Measurements from ENCODE around the gene CBFA2T2. TPM values are rescaled to one million over a fixed set of nuclear protein-coding genes. Genes with fewer than 3 reads are reported as not detected.
"Not testable (repeated sequence)": the region's sequence is repeated elsewhere in the genome, so short reads cannot be mapped to it uniquely, and the experiment has no call there.

Gene CBFA2T2
- total RNA-seq, 1 experiment from 2014 or later = 16.3 TPM

DNA sequence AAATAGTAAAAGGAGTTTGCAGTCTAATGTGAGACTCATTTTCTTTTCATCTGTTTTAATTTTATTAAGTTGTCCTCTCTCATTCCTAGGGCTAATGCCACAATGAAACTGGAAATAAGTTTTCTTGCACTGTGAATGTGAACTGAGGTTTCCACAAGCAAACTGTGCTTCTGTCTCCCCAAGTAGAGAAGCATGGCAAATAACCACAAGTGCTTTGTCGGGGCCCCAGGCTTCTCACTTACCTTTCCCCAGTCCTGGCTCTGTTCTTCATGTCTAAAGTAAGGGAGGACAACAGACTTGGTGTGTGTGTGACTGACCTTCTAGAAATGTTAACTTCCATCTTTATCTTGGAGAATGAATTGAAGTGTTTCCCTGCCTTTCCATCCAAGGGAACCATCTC is 80.8 kb downstream of the CBFA2T2 start:
- BruUV-seq (replicated peaks) = no TSS peak
- no peak overlapping the region for H3K4me3 ChIP-seq (ENCODE audit: low read depth in 2 of 2, low read length in 2 of 2)
- TF ChIP-seq, protein P1, sequence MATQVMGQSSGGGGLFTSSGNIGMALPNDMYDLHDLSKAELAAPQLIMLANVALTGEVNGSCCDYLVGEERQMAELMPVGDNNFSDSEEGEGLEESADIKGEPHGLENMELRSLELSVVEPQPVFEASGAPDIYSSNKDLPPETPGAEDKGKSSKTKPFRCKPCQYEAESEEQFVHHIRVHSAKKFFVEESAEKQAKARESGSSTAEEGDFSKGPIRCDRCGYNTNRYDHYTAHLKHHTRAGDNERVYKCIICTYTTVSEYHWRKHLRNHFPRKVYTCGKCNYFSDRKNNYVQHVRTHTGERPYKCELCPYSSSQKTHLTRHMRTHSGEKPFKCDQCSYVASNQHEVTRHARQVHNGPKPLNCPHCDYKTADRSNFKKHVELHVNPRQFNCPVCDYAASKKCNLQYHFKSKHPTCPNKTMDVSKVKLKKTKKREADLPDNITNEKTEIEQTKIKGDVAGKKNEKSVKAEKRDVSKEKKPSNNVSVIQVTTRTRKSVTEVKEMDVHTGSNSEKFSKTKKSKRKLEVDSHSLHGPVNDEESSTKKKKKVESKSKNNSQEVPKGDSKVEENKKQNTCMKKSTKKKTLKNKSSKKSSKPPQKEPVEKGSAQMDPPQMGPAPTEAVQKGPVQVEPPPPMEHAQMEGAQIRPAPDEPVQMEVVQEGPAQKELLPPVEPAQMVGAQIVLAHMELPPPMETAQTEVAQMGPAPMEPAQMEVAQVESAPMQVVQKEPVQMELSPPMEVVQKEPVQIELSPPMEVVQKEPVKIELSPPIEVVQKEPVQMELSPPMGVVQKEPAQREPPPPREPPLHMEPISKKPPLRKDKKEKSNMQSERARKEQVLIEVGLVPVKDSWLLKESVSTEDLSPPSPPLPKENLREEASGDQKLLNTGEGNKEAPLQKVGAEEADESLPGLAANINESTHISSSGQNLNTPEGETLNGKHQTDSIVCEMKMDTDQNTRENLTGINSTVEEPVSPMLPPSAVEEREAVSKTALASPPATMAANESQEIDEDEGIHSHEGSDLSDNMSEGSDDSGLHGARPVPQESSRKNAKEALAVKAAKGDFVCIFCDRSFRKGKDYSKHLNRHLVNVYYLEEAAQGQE (IDR thresholded peaks at IDR 0.05; ENCODE audit: insufficient read depth in 1 of 2, low read depth in 2 of 2, low read length in 1 of 2) = no peak
- TF ChIP-seq, protein P2, sequence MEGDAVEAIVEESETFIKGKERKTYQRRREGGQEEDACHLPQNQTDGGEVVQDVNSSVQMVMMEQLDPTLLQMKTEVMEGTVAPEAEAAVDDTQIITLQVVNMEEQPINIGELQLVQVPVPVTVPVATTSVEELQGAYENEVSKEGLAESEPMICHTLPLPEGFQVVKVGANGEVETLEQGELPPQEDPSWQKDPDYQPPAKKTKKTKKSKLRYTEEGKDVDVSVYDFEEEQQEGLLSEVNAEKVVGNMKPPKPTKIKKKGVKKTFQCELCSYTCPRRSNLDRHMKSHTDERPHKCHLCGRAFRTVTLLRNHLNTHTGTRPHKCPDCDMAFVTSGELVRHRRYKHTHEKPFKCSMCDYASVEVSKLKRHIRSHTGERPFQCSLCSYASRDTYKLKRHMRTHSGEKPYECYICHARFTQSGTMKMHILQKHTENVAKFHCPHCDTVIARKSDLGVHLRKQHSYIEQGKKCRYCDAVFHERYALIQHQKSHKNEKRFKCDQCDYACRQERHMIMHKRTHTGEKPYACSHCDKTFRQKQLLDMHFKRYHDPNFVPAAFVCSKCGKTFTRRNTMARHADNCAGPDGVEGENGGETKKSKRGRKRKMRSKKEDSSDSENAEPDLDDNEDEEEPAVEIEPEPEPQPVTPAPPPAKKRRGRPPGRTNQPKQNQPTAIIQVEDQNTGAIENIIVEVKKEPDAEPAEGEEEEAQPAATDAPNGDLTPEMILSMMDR (IDR thresholded peaks at IDR 0.05) = no peak
- no peak for TF ChIP-seq TCF7L2 (IDR thresholded peaks at IDR 0.05; ENCODE audit: low read depth, low read length)
- TF ChIP-seq SIN3A (IDR thresholded peaks at IDR 0.05; ENCODE audit: borderline replicate concordance, insufficient read depth, low read depth, low read length) = no peak
- no peak for TF ChIP-seq POLR2AphosphoS5 (IDR thresholded peaks at IDR 0.05; ENCODE audit: low read depth, low read length)
- H3K9me3 ChIP-seq (ENCODE audit: control insufficient read depth, insufficient read depth, low read depth, low read length) = no peaks in the 10 kb centered on the region
- in situ Hi-C loops (cut with HindIII; ENCODE audit: low pct_unique_long_range_greater_than_20kb, low sequenced_read_pairs) = no loop called here
- intact Hi-C loops (cut with micrococcal nuclease; ENCODE audit: unreplicated experiment) = no loop called here
- ChIA-PET CTCF (no interaction called here), POLR2A (no interaction called here)
- no peaks in the 10 kb centered on the region for H3K27me3 ChIP-seq (ENCODE audit: control insufficient read depth, insufficient read depth, low read length)
- no peak for ATAC-seq
- DNase-seq (ENCODE audit: low read depth, low spot score) = no peak
- no peak overlapping the region for H3K27ac ChIP-seq (ENCODE audit: low read length)
- no peaks in the 10 kb centered on the region for H3K36me3 ChIP-seq (ENCODE audit: control insufficient read depth, insufficient read depth, low read length)
- H3K4me1 ChIP-seq (ENCODE audit: control insufficient read depth, insufficient read depth, low read length) = peaks cover 5% of the 10 kb centered on the region; the same call in 1 of the 2 replicates

DNA sequence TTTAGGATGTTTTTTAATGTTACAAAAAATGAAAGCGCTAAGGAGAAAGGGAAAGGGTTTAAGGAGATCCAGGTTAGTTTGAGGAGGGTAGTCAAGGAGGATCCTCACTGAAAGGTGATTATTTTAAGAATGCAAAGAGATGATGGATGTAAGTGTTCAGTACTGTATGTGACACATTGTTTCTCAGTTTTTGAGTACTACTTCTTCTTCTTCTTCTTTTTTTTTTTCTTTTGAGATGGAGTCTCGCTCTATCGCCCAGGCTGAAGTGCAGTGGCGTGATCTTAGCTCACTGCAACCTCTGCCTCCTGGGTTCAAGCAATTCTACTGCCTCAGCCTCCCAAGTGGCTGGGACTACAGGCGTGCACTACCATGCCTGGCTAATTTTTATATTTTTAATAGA is 83.4 kb downstream of the CBFA2T2 start:
- intact Hi-C loops (cut with micrococcal nuclease; ENCODE audit: unreplicated experiment); ATAC-seq; H3K27ac ChIP-seq (ENCODE audit: low read length); POLR2A ChIA-PET; H3K36me3 ChIP-seq (ENCODE audit: control insufficient read depth, insufficient read depth, low read length); H3K4me1 ChIP-seq (ENCODE audit: control insufficient read depth, insufficient read depth, low read length); H3K4me3 ChIP-seq (ENCODE audit: low read depth in 2 of 2, low read length in 2 of 2); CTCF ChIA-PET; BruUV-seq (replicated peaks); in situ Hi-C loops (cut with HindIII; ENCODE audit: low pct_unique_long_range_greater_than_20kb, low sequenced_read_pairs); H3K27me3 ChIP-seq (ENCODE audit: control insufficient read depth, insufficient read depth, low read length); H3K9me3 ChIP-seq (ENCODE audit: control insufficient read depth, insufficient read depth, low read depth, low read length); DNase-seq (ENCODE audit: low read depth, low spot score): not testable (repeated sequence)

DNA sequence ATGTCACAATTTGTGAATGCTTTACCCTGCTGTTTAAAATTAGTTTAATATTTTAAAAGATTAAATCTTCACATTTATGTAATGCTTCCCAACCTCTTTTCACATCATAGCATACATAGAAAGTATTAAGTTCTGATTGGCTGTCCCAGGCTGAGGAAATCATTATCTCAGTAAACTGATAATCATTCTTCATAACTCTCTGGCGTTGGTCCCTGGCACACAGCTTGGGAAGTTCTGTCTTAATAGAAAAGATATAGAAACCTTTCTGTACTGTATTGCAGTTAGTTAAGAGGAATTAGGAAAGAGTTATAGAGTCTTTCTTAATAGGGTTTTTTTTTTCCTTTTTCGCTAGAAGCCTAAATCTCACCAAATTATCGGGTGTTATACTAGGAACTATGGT is 85.4 kb downstream of the CBFA2T2 start:
- TF ChIP-seq, protein P2 (IDR thresholded peaks at IDR 0.05) = no peak
- TF ChIP-seq POLR2AphosphoS5 (IDR thresholded peaks at IDR 0.05; ENCODE audit: low read depth, low read length) = no peak
- TF ChIP-seq SIN3A (IDR thresholded peaks at IDR 0.05; ENCODE audit: borderline replicate concordance, insufficient read depth, low read depth, low read length) = no peak
- no peak for TF ChIP-seq TCF7L2 (IDR thresholded peaks at IDR 0.05; ENCODE audit: low read depth, low read length)
- TF ChIP-seq, protein P1 (IDR thresholded peaks at IDR 0.05; ENCODE audit: insufficient read depth in 1 of 2, low read depth in 2 of 2, low read length in 1 of 2) = no peak
- Histone ChIP-seq H3K4me3 (ENCODE audit: low read depth in 2 of 2, low read length in 2 of 2) (no peak overlapping the region), H3K27me3 (ENCODE audit: control insufficient read depth, insufficient read depth, low read length) (no peaks in the 10 kb centered on the region), H3K4me1 (ENCODE audit: control insufficient read depth, insufficient read depth, low read length) (peaks cover 3% of the 10 kb centered on the region), H3K9me3 (ENCODE audit: control insufficient read depth, insufficient read depth, low read depth, low read length) (no peaks in the 10 kb centered on the region), H3K36me3 (ENCODE audit: control insufficient read depth, insufficient read depth, low read length) (no peaks in the 10 kb centered on the region), H3K27ac (ENCODE audit: low read length) (no peak overlapping the region)
- ChIA-PET CTCF (no interaction called here), POLR2A (interaction anchor here (0.6 kb wide), 1 partner anchor 91 kb away, joined by 6 read pairs; no protein-coding TSS in a partner anchor)
- BruUV-seq (replicated peaks) = no TSS peak
- intact Hi-C loops (cut with micrococcal nuclease; ENCODE audit: unreplicated experiment) = no loop called here
- in situ Hi-C loops (cut with HindIII; ENCODE audit: low pct_unique_long_range_greater_than_20kb, low sequenced_read_pairs) = no loop called here
- ATAC-seq (no peak), DNase-seq (ENCODE audit: low read depth, low spot score) (no peak)

Measured in Panc1 (cell line).